ENCODE results near the gene HSF2. TPM values are rescaled to one million over a fixed set of nuclear protein-coding genes. Genes with fewer than 3 reads are reported as not detected.

Gene HSF2
- total and polyA plus RNA-seq, 2 donors (not counting 1 experiment from before 2014, with no cell fraction given) = 30.0 to 31.5 TPM

- no peak for TF ChIP-seq CTCF (conservative IDR thresholded peaks at IDR 0.05 in 1 of 2, IDR thresholded peaks at IDR 0.05 in 1 of 2; ENCODE audit: low read depth in 1 of 2, low read length in 2 of 2)
- H3K9ac ChIP-seq (ENCODE audit: insufficient read depth, low read length) = no peak overlapping the region
- H3K36me3 ChIP-seq (ENCODE audit: control insufficient read depth, insufficient read depth, low read length) = no peaks in the 10 kb centered on the region
- H3K4me3 ChIP-seq (replicated peaks in 1 of 4; ENCODE audit: control extremely low read depth in 1 of 4, insufficient read depth in 1 of 4, low read depth in 3 of 4, low read length in 4 of 4) = peak overlapping the region in 3 of 4 experiments; percentile 75 to 93 (median 91)
- no peak for DNase-seq (ENCODE audit: low read depth in 2 of 2)
- no peaks in the 10 kb centered on the region for H4K20me1 ChIP-seq (ENCODE audit: control insufficient read depth, extremely low read depth, insufficient read depth, low read length)
- H3K4me2 ChIP-seq (ENCODE audit: extremely low read depth, insufficient read depth, low read length) = peak overlapping the region; percentile 30
- no peaks in the 10 kb centered on the region for H3K27me3 ChIP-seq (ENCODE audit: control insufficient read depth, insufficient read depth, low read length)
- peaks cover 6% of the 10 kb centered on the region for H3K4me1 ChIP-seq (ENCODE audit: control insufficient read depth, extremely low read depth, insufficient read depth, low read length)
- peaks cover 38% of the 10 kb centered on the region for H3K79me2 ChIP-seq (ENCODE audit: control insufficient read depth, insufficient read depth, low read length)
- H3K27ac ChIP-seq (ENCODE audit: insufficient read depth, low read length) = no peak overlapping the region
- H2AFZ ChIP-seq (ENCODE audit: low read length) = no peak overlapping the region
- H3K9me3 ChIP-seq (ENCODE audit: control insufficient read depth, insufficient read depth, low read depth, low read length) = no peaks in the 10 kb centered on the region
Measured at GRCh38 chr6:122401104-122401503, 1.7 kb downstream of the HSF2 start.

- no peak for DNase-seq (ENCODE audit: low read depth in 2 of 2)
- H3K27me3 ChIP-seq (ENCODE audit: control insufficient read depth, insufficient read depth, low read length) = no peaks in the 10 kb centered on the region
- H3K36me3 ChIP-seq (ENCODE audit: control insufficient read depth, insufficient read depth, low read length) = no peaks in the 10 kb centered on the region
- H3K4me3 ChIP-seq (replicated peaks in 1 of 4; ENCODE audit: control extremely low read depth in 1 of 4, insufficient read depth in 1 of 4, low read depth in 3 of 4, low read length in 4 of 4) = no peak overlapping the region
- peaks cover 3% of the 10 kb centered on the region for H3K4me1 ChIP-seq (ENCODE audit: control insufficient read depth, extremely low read depth, insufficient read depth, low read length)
- H3K4me2 ChIP-seq (ENCODE audit: extremely low read depth, insufficient read depth, low read length) = no peak overlapping the region
- TF ChIP-seq CTCF (conservative IDR thresholded peaks at IDR 0.05 in 1 of 2, IDR thresholded peaks at IDR 0.05 in 1 of 2; ENCODE audit: low read depth in 1 of 2, low read length in 2 of 2) (no peak), EZH2 (IDR thresholded peaks at IDR 0.05; ENCODE audit: low read length, missing control alignments) (no peak)
- H3K9me3 ChIP-seq (ENCODE audit: control insufficient read depth, insufficient read depth, low read depth, low read length) = no peaks in the 10 kb centered on the region
- no peak overlapping the region for H3K27ac ChIP-seq (ENCODE audit: insufficient read depth, low read length)
- no peaks in the 10 kb centered on the region for H4K20me1 ChIP-seq (ENCODE audit: control insufficient read depth, extremely low read depth, insufficient read depth, low read length)
- no peak overlapping the region for H3K9ac ChIP-seq (ENCODE audit: insufficient read depth, low read length)
- no peak overlapping the region for H2AFZ ChIP-seq (ENCODE audit: low read length)
- H3K79me2 ChIP-seq (ENCODE audit: control insufficient read depth, insufficient read depth, low read length) = peaks cover 55% of the 10 kb centered on the region
Measured at GRCh38 chr6:122404444-122404843, 5.0 kb downstream of the HSF2 start.

GRCh38 chr6:122405417-122405816 is 6.0 kb downstream of the HSF2 start:
- H3K27ac ChIP-seq (ENCODE audit: insufficient read depth, low read length) = no peak overlapping the region
- no peaks in the 10 kb centered on the region for H4K20me1 ChIP-seq (ENCODE audit: control insufficient read depth, extremely low read depth, insufficient read depth, low read length)
- H3K4me1 ChIP-seq (ENCODE audit: control insufficient read depth, extremely low read depth, insufficient read depth, low read length) = peaks cover 3% of the 10 kb centered on the region
- no peaks in the 10 kb centered on the region for H3K9me3 ChIP-seq (ENCODE audit: control insufficient read depth, insufficient read depth, low read depth, low read length)
- H3K79me2 ChIP-seq (ENCODE audit: control insufficient read depth, insufficient read depth, low read length) = peaks cover 50% of the 10 kb centered on the region
- no peaks in the 10 kb centered on the region for H3K27me3 ChIP-seq (ENCODE audit: control insufficient read depth, insufficient read depth, low read length)
- peak in 1 of 2 donors; percentile 21 for DNase-seq (ENCODE audit: low read depth in 2 of 2)
- no peak overlapping the region for H3K9ac ChIP-seq (ENCODE audit: insufficient read depth, low read length)
- TF ChIP-seq EZH2 (IDR thresholded peaks at IDR 0.05; ENCODE audit: low read length, missing control alignments) (no peak), CTCF (conservative IDR thresholded peaks at IDR 0.05 in 1 of 2, IDR thresholded peaks at IDR 0.05 in 1 of 2; ENCODE audit: low read depth in 1 of 2, low read length in 2 of 2) (peak in 1 of 2 donors; percentile 23)
- no peak overlapping the region for H2AFZ ChIP-seq (ENCODE audit: low read length)
- H3K4me3 ChIP-seq (replicated peaks in 1 of 4; ENCODE audit: control extremely low read depth in 1 of 4, insufficient read depth in 1 of 4, low read depth in 3 of 4, low read length in 4 of 4) = no peak overlapping the region
- H3K4me2 ChIP-seq (ENCODE audit: extremely low read depth, insufficient read depth, low read length) = no peak overlapping the region
- H3K36me3 ChIP-seq (ENCODE audit: control insufficient read depth, insufficient read depth, low read length) = no peaks in the 10 kb centered on the region

All from fibroblast of lung (primary cell).